ENCODE data around the gene SMPD2. TPM values are rescaled to one million over a fixed set of nuclear protein-coding genes. Genes with fewer than 3 reads are reported as not detected.

Gene SMPD2
- total RNA-seq, 3 donors from 2014 or later = 13.4 to 24.8 (median 22.7) TPM

- DNase-seq = no peak
- Histone ChIP-seq H3K4me3 (no peak overlapping the region), H3K36me3 (ENCODE audit: low read depth) (no peaks in the 10 kb centered on the region), H3K9me3 (no peaks in the 10 kb centered on the region), H3K4me1 (ENCODE audit: low read depth) (peaks cover 9% of the 10 kb centered on the region)
- TF ChIP-seq CTCF (IDR thresholded peaks at IDR 0.05) = no peak
- intact Hi-C loops (cut with DNase I, micrococcal nuclease) = no loop called here
- ATAC-seq = no peak
These were observed 10.9 kb downstream of the SMPD2 start for GRCh38 chr6:109451376-109451775.

- Histone ChIP-seq H3K4me3 (no peak overlapping the region), H3K9me3 (no peaks in the 10 kb centered on the region), H3K4me1 (ENCODE audit: low read depth) (peaks cover 17% of the 10 kb centered on the region), H3K36me3 (ENCODE audit: low read depth) (no peaks in the 10 kb centered on the region)
- no peak for DNase-seq
- ATAC-seq = no peak
- no peak for TF ChIP-seq CTCF (IDR thresholded peaks at IDR 0.05)
- intact Hi-C loops (cut with DNase I, micrococcal nuclease) = no loop called here
These were observed 11.7 kb downstream of the SMPD2 start for GRCh38 chr6:109452181-109452580.

GRCh38 chr6:109453156-109453555 lies 12.6 kb downstream of the SMPD2 start:
- H3K36me3 ChIP-seq (ENCODE audit: low read depth) = no peaks in the 10 kb centered on the region
- intact Hi-C loops (cut with DNase I, micrococcal nuclease) = no loop called here
- no peak overlapping the region for H3K4me3 ChIP-seq
- no peak for DNase-seq
- H3K4me1 ChIP-seq (ENCODE audit: low read depth) = peaks cover 27% of the 10 kb centered on the region
- no peak for TF ChIP-seq CTCF (IDR thresholded peaks at IDR 0.05)
- no peaks in the 10 kb centered on the region for H3K9me3 ChIP-seq
- ATAC-seq = no peak

- Histone ChIP-seq H3K9me3 (no peaks in the 10 kb centered on the region), H3K4me3 (no peak overlapping the region), H3K36me3 (ENCODE audit: low read depth) (no peaks in the 10 kb centered on the region), H3K4me1 (ENCODE audit: low read depth) (peaks cover 31% of the 10 kb centered on the region)
- ATAC-seq (no peak), DNase-seq (peak in 1 of 3 donors; percentile 62)
- no peak for TF ChIP-seq CTCF (IDR thresholded peaks at IDR 0.05)
- intact Hi-C loops (cut with DNase I, micrococcal nuclease) = no loop called here
These were observed 13.3 kb downstream of the SMPD2 start for GRCh38 chr6:109453594-109454495.

- no peaks in the 10 kb centered on the region for H3K36me3 ChIP-seq (ENCODE audit: low read depth)
- H3K9me3 ChIP-seq = no peaks in the 10 kb centered on the region
- H3K4me1 ChIP-seq (ENCODE audit: low read depth) = peaks cover 31% of the 10 kb centered on the region
- ATAC-seq (peak; percentile 42), DNase-seq (peak; percentile 63 to 81 (median 77))
- intact Hi-C loops (cut with DNase I, micrococcal nuclease) = no loop called here
- no peak for TF ChIP-seq CTCF (IDR thresholded peaks at IDR 0.05)
- H3K4me3 ChIP-seq = peak overlapping the region; percentile 59
These were observed 14.2 kb downstream of the SMPD2 start for GRCh38 chr6:109454496-109455436.
